A549 (cell line): Measurements from ENCODE around the gene BTBD6. TPM values are rescaled to one million over a fixed set of nuclear protein-coding genes. Genes with fewer than 3 reads are reported as not detected.

Experiments used
- ATAC-seq, 2 experiments: fragments of 200-7000 bp in 1 of 2; fragments of >200 bp in 1 of 2; cut with Nextera tagmentation in 1 of 2; cut with Tn5 transposase in 1 of 2; 3 replicates each; pipeline versions ENCODE4 v1.8.0 to v1.9.1; 2018 to 2020; ENCODE audit warnings: mild to moderate bottlenecking in 1 of 2, moderate library complexity in 1 of 2
- CTCF ChIA-PET: fragments of 300-600 bp; sonication (Branson Sonifier 250); formaldehyde crosslinking; extraction: SDS; loops from one replicate; lab custom pipeline; 2021; ENCODE audit warnings: antibody characterized with exemption, inconsistent platforms; lab: Yijun Ruan, JAX
- POLR2A ChIA-PET: fragments of 350-600 bp; formaldehyde crosslinking; extraction: SDS; loops from one replicate; lab custom pipeline; 2021; ENCODE audit warnings: antibody characterized with exemption, inconsistent platforms; lab: Yijun Ruan, JAX
- DNase-seq, 2 experiments: peaks; one replicate each; pipeline versions ENCODE4 v3.0.0 to v3.0.0-alpha.2; 2011 to 2016; ENCODE audit warnings: low read depth in 1 of 2, low spot score in 1 of 2
- FAIRE-seq: peaks from 2 replicates; lab custom pipeline; 2011; peaks lifted over from hg19 to GRCh38; lab: Jason Lieb, UNC
- H3K27ac ChIP-seq, 2 experiments: fragments of >200 bp; sonication (Bioruptor Twin); formaldehyde crosslinking; 3 replicates each; pipeline ENCODE4 v1.5.1; 2016 to 2017
- H3K4me1 ChIP-seq: fragments of >200 bp; sonication (Bioruptor Twin); formaldehyde crosslinking; 3 replicates; pipeline ENCODE4 v1.6.1; 2016
- H3K4me2 ChIP-seq: fragments of >200 bp; sonication (Bioruptor Twin); formaldehyde crosslinking; 3 replicates; pipeline ENCODE4 v1.6.1; 2016
- H3K4me3 ChIP-seq: fragments of >200 bp; sonication (Bioruptor Twin); formaldehyde crosslinking; 3 replicates; pipeline ENCODE4 v1.5.1; 2016
- H3K9me3 ChIP-seq: fragments of >200 bp; sonication (Bioruptor Twin); formaldehyde crosslinking; 3 replicates; pipeline ENCODE4 v1.6.1; 2016
- ATOH8 ChIP-seq: fragments of 250-450 bp; sonication (Bioruptor Pico); IDR thresholded peaks from 2 replicates; pipeline ENCODE4 v1.5.0; 2020; ENCODE audit warnings: low read depth, mild to moderate bottlenecking, moderate library complexity
- CBX2 ChIP-seq: fragments of 200-600 bp; sonication (generic); IDR thresholded peaks from 2 replicates; pipeline ENCODE4 v1.6.1; 2016; ENCODE audit warnings: low read depth, mild to moderate bottlenecking, borderline replicate concordance
- CEBPB ChIP-seq, 2 experiments: fragments of >200 bp in 1 of 2; sonication (Bioruptor Twin) in 1 of 2; formaldehyde crosslinking in 1 of 2; IDR thresholded peaks; 2 replicates each; pipeline ENCODE4 v1.6.1; 2012 to 2016
- CHD2 ChIP-seq: fragments of 150-350 bp; IDR thresholded peaks from 2 replicates; pipeline ENCODE4 v1.6.1; 2014; ENCODE audit warnings: low read length; ENCODE audit not compliant: partially characterized antibody
- FOSB ChIP-seq: fragments of 250-450 bp; sonication (Bioruptor Pico); IDR thresholded peaks from 2 replicates; pipeline ENCODE4 v1.5.0; 2020; ENCODE audit warnings: mild to moderate bottlenecking, moderate library complexity
- FOXS1 ChIP-seq: fragments of 250-450 bp; sonication (Bioruptor Pico); IDR thresholded peaks from 2 replicates; pipeline ENCODE4 v1.5.0; 2020; ENCODE audit warnings: mild to moderate bottlenecking, moderate library complexity
- HOXA7 ChIP-seq: fragments of 250-450 bp; sonication (Bioruptor Pico); IDR thresholded peaks from 2 replicates; pipeline ENCODE4 v1.5.0; 2020; ENCODE audit warnings: mild to moderate bottlenecking, moderate library complexity
- MAFK ChIP-seq: fragments of 450-650 bp; IDR thresholded peaks from 2 replicates; pipeline ENCODE4 v1.6.1; 2014; ENCODE audit not compliant: partially characterized antibody
- MAX ChIP-seq: IDR thresholded peaks from 2 replicates; pipeline ENCODE4 v1.6.1; 2012
- NR3C1 ChIP-seq: fragments of >200 bp; sonication (Bioruptor Twin); formaldehyde crosslinking; IDR thresholded peaks from 3 replicates; pipeline ENCODE4 v1.6.1; 2017
- RARB ChIP-seq: fragments of 250-450 bp; sonication (Bioruptor Pico); IDR thresholded peaks from 2 replicates; pipeline ENCODE4 v1.8.0; 2021; ENCODE audit warnings: mild to moderate bottlenecking, moderate library complexity
- REST ChIP-seq: fragments of 200-600 bp; sonication (generic); IDR thresholded peaks from 2 replicates; pipeline ENCODE4 v1.6.1; 2016; ENCODE audit warnings: antibody characterized with exemption, mild to moderate bottlenecking, moderate library complexity
- TP53 ChIP-seq: fragments of 250-450 bp; sonication (Bioruptor Pico); IDR thresholded peaks from 2 replicates; pipeline ENCODE4 v1.5.0; 2021; ENCODE audit warnings: mild to moderate bottlenecking, moderate library complexity
- USF2 ChIP-seq: fragments of 450-650 bp; IDR thresholded peaks from 2 replicates; pipeline ENCODE4 v1.6.1; 2014; ENCODE audit warnings: antibody characterized with exemption
- ZNF302 ChIP-seq: fragments of 250-450 bp; sonication (Bioruptor Pico); IDR thresholded peaks from 2 replicates; pipeline ENCODE4 v1.9.0; 2021; ENCODE audit warnings: inconsistent platforms, mild to moderate bottlenecking, moderate library complexity
- WGBS: methylation state at CpG from one replicate; pipeline ENCODE4 v1.1.6; 2017; ENCODE audit errors: missing lambda C conversion rate; 5-methylcytosine and 5-hydroxymethylcytosine counted together
- polyA plus RNA-seq, 4 experiments: library from polyadenylated mRNA; depleted of rRNA in 3 of 4; stranded (reverse); fragments of >200 nt; fragmentation: RNase III in 1 of 4; extraction: RNeasy Plus Mini Kit Qiagen cat#74134 plus additional on column Dnase treatment in 1 of 4; gene quantifications; 2 replicates in 3 of 4; 3 replicates in 1 of 4; pipeline ENCODE4 v1.2.3, GENCODE V29; 2011 to 2017

BTBD6 gene
- polyA plus RNA-seq, 2 of the 4 experiments (the other 2 are of a cell fraction) = 16.1 to 33.6 TPM

- TF ChIP-seq MAFK = no peak
Observed at GRCh38 chr14:105198588-105198987, 49.7 kb upstream of the BTBD6 start (continued).

GRCh38 chr14:105199093-105199492 is 49.2 kb upstream of the BTBD6 start:
- WGBS = 36% methylated on average over 17 of the region's 18 CpGs
- no peaks in the 10 kb centered on the region for H3K9me3 ChIP-seq
- peaks cover 25% of the 10 kb centered on the region for H3K4me1 ChIP-seq
- no peak overlapping the region for H3K4me3 ChIP-seq
- peak overlapping the region; percentile 20; the same call in 1 of the 3 replicates for H3K4me2 ChIP-seq
- no peak for FAIRE-seq
- DNase-seq = no peak
- ChIA-PET POLR2A (no interaction called here), CTCF (interaction anchor here (1.0 to 3.2 kb wide), 4 partner anchors 10 to 109 kb away, joined by 3 to 12 read pairs (median 6); no protein-coding TSS in a partner anchor)
- no peak for TF ChIP-seq USF2
- no peak for TF ChIP-seq CBX2
- no peak for TF ChIP-seq TP53
- no peak for TF ChIP-seq REST
- no peak for TF ChIP-seq CEBPB (IDR thresholded peaks at IDR 0.05)
- TF ChIP-seq MAFK = no peak
- no peak for TF ChIP-seq FOXS1 (CRISPR knock-in tag)
- no peak for TF ChIP-seq ZNF302 (CRISPR knock-in tag)
- no peak for TF ChIP-seq CHD2
- no peak for TF ChIP-seq HOXA7 (CRISPR knock-in tag)
- no peak for TF ChIP-seq FOSB (CRISPR knock-in tag)
- peak overlapping the region in 1 of 2 experiments; percentile 54; a peak in 2 of 6 replicates for H3K27ac ChIP-seq
- ATAC-seq = peak in 1 of 2 experiments; percentile 9; a peak in 3 of 6 replicates

GRCh38 chr14:105200074-105200473 is 48.3 kb upstream of the BTBD6 start:
- Histone ChIP-seq H3K27ac (no peak overlapping the region), H3K4me2 (no peak overlapping the region), H3K4me1 (peaks cover 28% of the 10 kb centered on the region), H3K9me3 (no peaks in the 10 kb centered on the region), H3K4me3 (no peak overlapping the region)
- DNase-seq (no peak), ATAC-seq (no peak), FAIRE-seq (no peak)
- ChIA-PET POLR2A (no interaction called here), CTCF (interaction anchor here (0.8 to 4.8 kb wide), 7 partner anchors 11 to 163 kb away, joined by 3 to 24 read pairs (median 7); partner anchors contain the start of gene BTBD6)
- TF ChIP-seq ATOH8 (CRISPR knock-in tag) = no peak
- WGBS = 80% methylated on average over 8 of the region's 10 CpGs

- Histone ChIP-seq H3K27ac (no peak overlapping the region), H3K4me2 (no peak overlapping the region), H3K9me3 (no peaks in the 10 kb centered on the region)
- ATAC-seq = no peak
- FAIRE-seq = no peak
- TF ChIP-seq MAX (no peak), RARB (no peak), NR3C1 (no peak), TP53 (no peak)
- TF ChIP-seq, all 56 proteins: peak for 0
- 93% methylated on average over 15 of the region's 16 CpGs for WGBS
- ChIA-PET POLR2A (no interaction called here), CTCF (interaction anchor here (0.6 to 4.8 kb wide), 10 partner anchors 10 to 151 kb away, joined by 3 to 25 read pairs (median 6); no protein-coding TSS in a partner anchor)
- no peak for DNase-seq
- Histone ChIP-seq H3K4me1 (peaks cover 34% of the 10 kb centered on the region), H3K4me3 (no peak overlapping the region)
Observed at GRCh38 chr14:105200641-105201040, 47.7 kb upstream of the BTBD6 start.
